Inferior parietal cortex (tissue), 1 donor: ENCODE data around the gene FBLN1.
"Not testable (repeated sequence)": the region's sequence is repeated elsewhere in the genome, so short reads cannot be mapped to it uniquely, and the experiment has no call there.

ENCODE experiments used
- DNase-seq: peaks from one replicate; pipeline ENCODE4 v3.0.0-alpha.2; 2016; ENCODE audit errors: extremely low spot score

The FBLN1 gene

GRCh38 chr22:45527456-45527855, 24.8 kb downstream of the FBLN1 start:
- no peak for DNase-seq

DNA sequence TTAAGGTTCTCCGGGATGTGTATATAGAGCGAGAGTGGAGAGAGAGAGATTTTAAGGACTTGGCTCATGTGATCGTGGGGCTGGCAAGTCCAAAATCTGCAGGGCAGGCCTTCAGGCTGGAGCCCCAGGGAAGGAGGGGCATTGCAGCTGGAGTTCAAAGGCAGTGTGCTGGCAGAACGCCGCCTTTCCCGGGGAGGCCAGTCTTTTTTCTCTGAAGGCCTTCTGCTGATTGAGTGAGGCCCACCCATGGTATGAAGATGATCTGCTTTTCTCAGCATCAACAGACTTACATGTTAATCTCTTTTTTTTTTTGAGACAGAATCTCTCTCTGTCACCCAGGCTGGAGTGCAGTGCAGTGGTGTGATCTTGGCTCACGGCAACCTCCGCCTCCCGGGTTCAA, 25.4 kb downstream of the FBLN1 start:
- no peak for DNase-seq

GRCh38 chr22:45529105-45529504, 26.4 kb downstream of the FBLN1 start:
- DNase-seq = no peak

- DNase-seq = no peak
Observed at GRCh38 chr22:45529971-45530575, 27.4 kb downstream of the FBLN1 start.

DNA sequence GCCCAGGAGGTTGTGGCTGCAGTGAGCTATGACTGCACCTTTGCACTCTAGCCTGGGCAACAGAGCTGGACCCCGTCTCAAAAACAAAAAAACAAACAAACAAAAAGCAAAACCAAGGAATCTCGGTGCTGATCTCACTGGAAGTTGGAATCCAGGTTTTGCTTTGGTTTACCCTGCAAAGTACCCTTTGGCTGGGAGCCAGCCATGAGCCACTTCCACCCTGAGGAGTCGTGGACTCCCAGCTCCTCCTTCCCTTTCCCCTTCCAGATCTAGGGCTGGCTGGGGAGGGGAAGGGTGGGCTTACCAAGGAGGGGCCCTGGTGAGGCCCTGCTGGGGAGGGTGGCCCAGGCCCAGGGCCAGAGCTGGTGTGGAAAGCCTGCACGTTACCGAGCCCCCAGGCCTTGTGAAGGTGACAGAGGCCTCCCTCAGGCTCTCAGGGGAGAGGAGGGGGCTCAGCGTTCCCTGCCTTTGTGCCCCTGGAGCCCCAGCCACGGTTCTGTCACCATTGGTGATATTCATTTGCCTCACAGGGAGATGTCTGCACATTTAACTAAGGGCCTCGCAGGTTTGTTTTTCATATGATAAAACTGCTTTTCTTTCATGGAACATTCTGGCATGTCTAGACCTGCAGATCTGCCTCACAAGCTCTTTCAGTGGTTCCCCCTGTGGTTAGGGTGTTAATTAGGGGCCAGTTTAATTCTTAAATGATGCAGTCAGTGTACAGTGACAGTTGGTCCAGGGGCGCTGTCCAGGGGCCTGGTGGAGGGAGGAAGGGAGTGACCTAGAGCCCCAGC, 29.0 kb downstream of the FBLN1 start:
- no peak for DNase-seq

DNA sequence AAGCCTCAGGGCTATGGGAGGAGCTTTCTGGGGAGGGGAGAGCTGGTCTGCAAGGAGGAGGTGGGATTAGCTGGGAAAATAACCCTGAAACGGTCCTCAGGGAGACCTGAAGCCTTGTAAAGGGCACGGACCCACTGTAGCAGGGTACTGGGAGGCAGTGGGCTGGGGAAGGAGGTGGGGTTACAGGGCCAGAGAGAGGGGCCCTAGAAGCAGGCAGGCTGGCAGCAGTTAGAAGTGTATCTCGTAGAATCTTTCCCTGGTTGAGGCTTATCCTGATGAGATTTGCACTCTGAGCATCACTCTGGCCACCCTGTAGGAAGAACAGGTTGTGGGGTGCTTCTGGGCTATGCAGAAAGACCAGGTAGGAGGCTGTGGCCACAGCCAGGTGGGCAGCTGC, 29.6 kb downstream of the FBLN1 start:
- no peak for DNase-seq

GRCh38 chr22:45533703-45534102, 31.0 kb downstream of the FBLN1 start:
- no peak for DNase-seq

GRCh38 chr22:45534339-45535192, 31.9 kb downstream of the FBLN1 start:
- DNase-seq = peak; percentile 32

DNA sequence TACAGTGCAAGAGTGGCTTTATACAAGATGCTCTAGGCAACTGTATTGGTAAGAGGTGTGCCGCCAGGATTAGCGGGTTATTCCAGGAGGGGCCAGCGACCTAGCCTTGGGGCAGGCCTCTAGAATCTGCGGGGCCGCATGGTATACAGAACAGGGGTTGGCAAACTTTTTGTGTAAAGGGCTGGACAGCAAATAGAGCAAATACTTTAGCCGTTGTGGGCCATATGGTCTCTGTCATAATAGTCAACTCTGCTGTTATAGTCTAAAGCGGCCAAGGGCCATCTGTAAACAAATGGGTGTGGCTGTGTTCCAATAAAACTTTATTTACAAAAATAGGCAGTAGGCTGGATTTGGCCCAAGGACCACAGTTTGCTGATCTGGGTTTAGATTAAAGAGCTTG, 32.6 kb downstream of the FBLN1 start:
- no peak for DNase-seq

DNA sequence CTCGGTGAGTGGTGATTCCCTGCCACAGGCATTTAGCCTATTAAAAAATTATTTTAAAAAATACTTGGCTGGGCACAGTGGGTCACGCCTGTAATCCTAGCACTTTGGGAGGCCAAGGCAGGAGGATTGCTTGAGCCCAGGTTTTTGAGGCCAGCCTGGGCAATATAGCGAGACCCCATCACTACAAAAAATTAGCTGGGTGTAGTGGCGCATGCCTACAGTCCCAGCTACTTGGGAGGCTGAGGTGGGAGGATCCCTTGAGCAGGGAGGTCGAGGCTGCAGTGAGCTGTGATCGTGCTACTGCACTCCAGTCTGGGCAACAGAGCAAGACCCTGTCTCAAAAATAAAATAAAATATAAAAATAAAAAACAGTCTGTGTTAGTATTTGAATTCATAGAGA, 33.2 kb downstream of the FBLN1 start:
- DNase-seq = not testable (repeated sequence)

GRCh38 chr22:45537734-45538181, 35.1 kb downstream of the FBLN1 start:
- DNase-seq = no peak

- no peak for DNase-seq
Observed at GRCh38 chr22:45538281-45538680, 35.6 kb downstream of the FBLN1 start.

- no peak for DNase-seq
Observed at GRCh38 chr22:45540122-45540521, 37.4 kb downstream of the FBLN1 start.

DNA sequence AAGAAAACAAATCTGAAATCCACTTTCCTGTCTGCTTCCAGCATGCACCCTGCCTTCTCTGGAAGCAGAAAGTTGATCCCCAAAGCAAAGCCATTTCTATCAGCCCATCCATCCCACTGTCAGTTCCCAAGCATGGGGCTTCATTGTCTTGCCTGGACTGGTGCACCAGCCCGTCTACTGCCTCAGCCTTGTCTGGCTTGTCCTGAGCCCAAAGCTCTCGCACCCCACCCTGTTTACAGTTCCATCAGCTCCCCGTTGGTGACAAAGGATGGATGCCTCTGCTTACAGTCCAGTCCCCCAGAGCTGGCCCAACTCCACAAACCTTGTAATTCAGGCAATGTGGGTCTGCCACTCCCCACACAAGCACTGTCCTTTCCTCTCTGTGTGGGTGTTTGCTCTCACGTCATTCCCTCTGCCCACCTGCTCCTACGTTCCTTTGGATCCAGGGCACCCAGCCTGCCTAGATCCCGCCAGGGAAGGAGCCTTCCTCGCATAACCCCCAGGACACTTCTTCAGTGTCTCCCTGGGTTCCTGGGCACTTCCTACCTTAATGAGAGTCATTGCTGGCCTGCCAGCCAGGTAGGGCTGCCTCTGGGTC, 38.8 kb downstream of the FBLN1 start:
- no peak for DNase-seq

DNA sequence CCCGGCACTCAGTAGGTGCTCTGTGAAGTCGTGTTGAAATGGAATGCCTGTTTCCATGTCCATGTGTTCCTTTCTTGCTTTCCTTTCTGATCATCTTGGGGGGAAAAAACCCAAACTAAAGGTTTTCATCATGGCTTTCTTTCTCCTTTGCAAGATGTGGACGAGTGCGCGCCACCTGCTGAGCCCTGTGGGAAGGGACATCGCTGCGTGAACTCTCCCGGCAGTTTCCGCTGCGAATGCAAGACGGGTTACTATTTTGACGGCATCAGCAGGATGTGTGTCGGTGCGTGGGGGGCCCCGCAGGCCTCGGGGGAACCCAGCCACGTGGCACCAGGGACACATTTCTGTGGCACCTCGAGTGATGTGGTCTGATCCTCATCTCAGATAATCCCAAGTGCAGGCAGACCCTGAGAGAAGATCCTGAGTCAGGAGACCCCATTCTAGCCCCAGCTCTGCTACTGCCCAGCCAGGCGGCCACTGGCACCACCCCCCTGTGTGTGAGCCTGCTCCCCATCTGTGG, 39.4 kb downstream of the FBLN1 start:
- DNase-seq = no peak

DNA sequence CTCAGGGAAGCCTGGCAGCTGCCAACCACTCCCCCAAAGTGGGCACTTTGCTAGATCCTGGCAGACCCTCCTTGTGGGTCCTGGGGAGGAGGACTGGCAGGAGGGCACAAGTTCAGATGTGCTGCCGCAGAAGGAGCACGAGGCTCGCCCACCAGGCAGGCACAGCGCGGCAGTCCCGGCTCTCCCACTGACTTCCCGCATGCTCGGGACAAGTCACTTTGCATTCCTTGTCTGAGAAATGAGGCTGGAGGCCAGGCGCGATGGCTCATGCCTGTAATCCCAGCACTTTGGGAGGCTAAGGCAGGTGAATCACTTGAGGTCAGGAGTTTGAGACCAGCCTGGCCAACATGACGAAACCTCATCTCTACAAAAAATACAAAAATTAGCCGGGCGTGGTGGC, 40.1 kb downstream of the FBLN1 start:
- DNase-seq = not testable (repeated sequence)

GRCh38 chr22:45543243-45543642, 40.6 kb downstream of the FBLN1 start:
- DNase-seq = no peak

GRCh38 chr22:45544588-45545170, 42.0 kb downstream of the FBLN1 start:
- DNase-seq = no peak

- no peak for DNase-seq
Observed at GRCh38 chr22:45546333-45547015, 43.8 kb downstream of the FBLN1 start.

- no peak for DNase-seq
Observed at GRCh38 chr22:45547016-45547345, 44.3 kb downstream of the FBLN1 start.

- no peak for DNase-seq
Observed at GRCh38 chr22:45547731-45548130, 45.0 kb downstream of the FBLN1 start.
